Ovary (tissue), 9 donors: ENCODE data around the gene GORASP2. TPM values are rescaled to one million over a fixed set of nuclear protein-coding genes. Genes with fewer than 3 reads are reported as not detected.

Source experiments
- DNase-seq, 5 donors: peaks; one replicate each; pipeline ENCODE4 v3.0.0-alpha.2; 2019 to 2020
- H3K27ac ChIP-seq, 2 donors: fragments of 200-600 bp; one replicate each; pipeline versions ENCODE4 v1.5.1 to v1.8.0; 2019 to 2022
- H3K27me3 ChIP-seq: fragments of 200-600 bp; one replicate; pipeline ENCODE4 v1.8.0; 2022
- H3K36me3 ChIP-seq: fragments of 200-600 bp; sonication (generic); one replicate; pipeline ENCODE4 v1.5.1; 2019
- H3K4me1 ChIP-seq: one replicate; pipeline ENCODE4 v1.8.1; 2013; ENCODE audit warnings: mild to moderate bottlenecking, moderate library complexity; ENCODE audit not compliant: insufficient read depth
- H3K4me3 ChIP-seq: fragments of 200-600 bp; sonication (generic); one replicate; pipeline ENCODE4 v1.5.1; 2017
- H3K9me3 ChIP-seq, 2 donors: fragments of 200-600 bp in 1 of 2; sonication (generic) in 1 of 2; one replicate each; pipeline versions ENCODE4 v1.5.1 to v1.8.1; 2013 to 2019; ENCODE audit warnings: mild to moderate bottlenecking in 1 of 2, moderate library complexity in 1 of 2
- CTCF ChIP-seq, 3 donors: fragments of 450-650 bp in 2 of 3; fragments of 200-600 bp in 1 of 3; IDR thresholded peaks; one replicate each; pipeline versions ENCODE4 v1.5.1 to v1.8.0; 2016 to 2022; ENCODE audit warnings: antibody characterized with exemption in 3 of 3, mild to moderate bottlenecking in 1 of 3
- EP300 ChIP-seq: sonication (generic); formaldehyde crosslinking; IDR thresholded peaks from one replicate; pipeline ENCODE4 v1.6.1; 2017; ENCODE audit warnings: antibody characterized with exemption
- POLR2A ChIP-seq: fragments of 450-650 bp; IDR thresholded peaks from one replicate; pipeline ENCODE4 v1.6.1; 2017; ENCODE audit warnings: antibody characterized with exemption, mild to moderate bottlenecking, moderate library complexity
- WGBS, 3 donors: extraction: QIAGEN DNeasy Blood & Tissue Kit in 1 of 3; methylation state at CpG; one replicate each; pipeline versions ENCODE4 v1.1.5 to v1.1.7; 2013 to 2017; 5-methylcytosine and 5-hydroxymethylcytosine counted together
- intact Hi-C, 4 donors: fragments of 100-400 bp; cut with DNase I; formaldehyde crosslinking; loops; one replicate each; pipeline versions ENCODE4 v1.11.0 to v1.15.1; 2022 to 2023
- polyA plus RNA-seq, 2 donors: library from polyadenylated mRNA; stranded (reverse); fragments of 200-250 nt in 1 of 2; fragments of 350-450 nt in 1 of 2; fragmentation: Illumina TruSeq in 1 of 2; extraction: RNeasy Lipid Tissue Mini Kit (QIAGEN cat#74804) in 1 of 2; gene quantifications; one replicate each; pipeline ENCODE4 v1.2.3, GENCODE V29; 2013 to 2014
- total RNA-seq, 7 donors: library from RNA; depleted of rRNA in 2 of 7; stranded (reverse); fragments of >200 nt in 2 of 7; fragmentation: NEBNext Ultra II Directional in 3 of 7; extraction: Animal tissue kit (Norgen Biotek cat#: 25700) in 3 of 7; gene quantifications; one replicate each; pipeline versions ENCODE4 v1.1.0 to v1.2.4, GENCODE V29; 2016 to 2023
- donor health status: DM: no; HTN: no; CAD: no; lungs with moderate emphysema.
- donor health status: DM: no; HTN: no; CAD: no.
- donor health status: Bipolar disorder and iron deficiency.
- donor health status: DM: yes; HTN: yes; CAD: no.
- donor health status: DM: no; HTN: no; CAD: no.
- donor health status: DM: yes; HTN: yes; CAD: no.

Gene GORASP2
- total and polyA plus RNA-seq, 9 donors = 23.8 to 132 (median 71.0) TPM

DNA sequence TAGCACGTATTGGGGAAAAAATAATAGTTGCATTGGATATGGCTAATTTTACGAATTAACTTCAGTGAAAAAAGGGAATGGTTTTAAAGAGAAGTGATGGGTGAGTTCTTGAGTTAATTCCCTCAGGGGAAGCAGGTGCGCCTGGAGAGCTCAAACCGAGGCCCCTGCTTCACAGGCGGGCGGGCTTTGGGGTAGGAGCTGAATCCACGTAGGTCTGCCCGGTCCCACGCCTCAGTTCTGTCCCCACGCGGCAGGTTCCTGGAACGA, 44.1 kb downstream of the GORASP2 start:
- Histone ChIP-seq H3K9me3 (no peaks in the 10 kb centered on the region), H3K27me3 (no peaks in the 10 kb centered on the region), H3K4me3 (peak overlapping the region; percentile 71), H3K36me3 (no peaks in the 10 kb centered on the region), H3K4me1 (peaks cover 2% of the 10 kb centered on the region), H3K27ac (no peak overlapping the region)
- TF ChIP-seq CTCF (IDR thresholded peaks at IDR 0.05) (no peak), POLR2A (no peak), EP300 (no peak)
- WGBS, 3 donors = 4 to 5% (median 4%) methylated on average over 12 of the region's 12 CpGs
- intact Hi-C loops = loop anchor here (1.0 to 10.0 kb wide), 5 partner anchors 189 to 1139 kb away; partner anchors contain the start of gene TLK1 (in 1 of the 4)
- DNase-seq = no peak

DNA sequence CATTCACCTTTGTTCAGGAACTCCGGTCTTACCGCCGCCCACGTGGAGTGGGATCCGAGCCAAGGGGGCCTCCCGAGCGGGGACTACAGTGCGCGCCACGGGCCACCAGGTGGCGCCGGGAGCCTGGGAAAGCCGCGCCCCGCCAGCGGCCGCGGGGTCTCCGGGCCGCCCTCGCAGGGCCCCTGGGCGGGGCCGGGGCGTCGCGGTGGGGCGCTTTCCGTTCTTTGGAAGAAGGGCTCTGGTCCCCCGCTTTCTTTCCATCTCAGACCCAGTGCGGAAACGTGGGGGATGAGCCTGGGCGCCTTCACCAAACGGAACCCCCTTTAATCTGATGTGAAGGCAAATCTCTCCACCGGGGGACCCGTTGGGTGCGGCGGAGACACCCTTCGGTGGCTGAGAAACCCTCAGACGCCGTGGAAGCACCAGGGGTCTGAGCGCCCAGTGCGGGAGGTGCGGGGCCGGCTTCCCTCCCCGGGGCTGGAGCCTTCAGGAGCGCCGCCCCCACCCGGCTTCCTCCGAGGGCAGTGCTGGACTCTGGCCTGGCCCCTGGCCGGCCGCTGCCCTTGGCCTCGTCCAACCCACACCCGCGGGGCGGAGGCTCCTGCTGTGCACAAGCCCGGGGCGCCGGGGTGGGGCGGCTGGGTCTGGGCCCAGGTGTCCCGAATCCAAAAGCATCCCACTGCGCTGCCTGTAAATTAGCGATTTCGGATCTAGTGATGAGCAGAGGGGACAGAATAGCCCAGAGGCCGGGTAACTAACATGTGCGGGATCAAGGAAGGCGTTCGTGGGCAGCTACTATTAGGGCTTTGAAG, 44.6 kb downstream of the GORASP2 start:
- peaks cover 2% of the 10 kb centered on the region for H3K4me1 ChIP-seq
- 1 to 4% (median 2%) methylated on average over 55 to 67 of the region's 67 CpGs for WGBS, 3 donors
- intact Hi-C loops = loop anchor here (1.0 to 10.0 kb wide), 5 partner anchors 189 to 1139 kb away; partner anchors contain the start of gene TLK1 (in 1 of the 4)
- H3K4me3 ChIP-seq = peak overlapping the region; percentile 71
- DNase-seq = peak; percentile 83 to 93 (median 90)
- H3K27me3 ChIP-seq = no peaks in the 10 kb centered on the region
- TF ChIP-seq CTCF (IDR thresholded peaks at IDR 0.05) = peak; percentile 86 to 98 (median 98)
- TF ChIP-seq POLR2A = no peak
- no peak for TF ChIP-seq EP300
- H3K9me3 ChIP-seq = no peaks in the 10 kb centered on the region
- no peaks in the 10 kb centered on the region for H3K36me3 ChIP-seq
- H3K27ac ChIP-seq = peak overlapping the region; percentile 76 to 77

DNA sequence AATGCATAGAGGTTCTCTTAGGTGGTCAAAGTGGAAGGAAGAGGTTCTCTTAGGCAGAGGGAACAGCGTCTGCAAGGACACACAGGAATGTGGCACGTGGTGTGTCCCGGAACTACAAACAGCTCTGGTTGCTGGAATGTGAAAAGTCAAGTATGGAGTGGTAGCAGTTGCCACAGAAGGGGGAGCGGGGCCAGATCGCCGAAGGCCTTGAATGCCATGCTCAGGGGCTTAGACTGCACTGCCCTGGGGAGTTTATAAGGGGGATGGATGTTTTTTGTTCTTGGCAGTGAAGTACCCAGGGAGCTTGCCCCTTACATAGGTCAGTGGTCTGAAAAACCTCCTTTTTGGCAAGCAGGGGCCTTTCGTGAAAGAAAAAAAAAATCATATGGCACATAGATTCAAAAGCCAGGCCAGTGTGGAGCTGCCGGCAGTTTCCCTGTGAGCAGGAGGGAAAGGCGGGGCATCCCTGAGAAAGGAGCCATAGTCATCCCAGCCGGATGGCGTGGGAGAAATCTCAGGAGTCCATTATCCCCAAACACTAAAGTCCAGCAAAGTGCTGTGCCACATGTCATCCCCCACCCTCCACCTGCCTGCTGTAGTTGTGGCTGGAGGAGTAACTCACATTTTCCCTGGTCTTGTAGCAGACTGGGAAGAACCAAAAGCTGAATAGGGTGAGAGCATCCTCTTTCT, 45.4 kb downstream of the GORASP2 start:
- peak in 1 of 5 donors; percentile 34 for DNase-seq
- intact Hi-C loops = loop anchor here (5.0 to 10.0 kb wide), 4 partner anchors 188 to 1138 kb away; partner anchors contain the start of gene TLK1 (in 1 of the 4)

More for the DNA sequence above, 45.4 kb downstream of the GORASP2 start:
- H3K27me3 ChIP-seq = no peaks in the 10 kb centered on the region
- no peaks in the 10 kb centered on the region for H3K9me3 ChIP-seq
- WGBS, 3 donors = 52 to 66% (median 61%) methylated on average over 11 of the region's 11 CpGs
- H3K27ac ChIP-seq = peak overlapping the region in 1 of 2 donors; percentile 77
- peak overlapping the region; percentile 71 for H3K4me3 ChIP-seq
- no peaks in the 10 kb centered on the region for H3K36me3 ChIP-seq
- H3K4me1 ChIP-seq = peaks cover 2% of the 10 kb centered on the region
- TF ChIP-seq EP300 (no peak), CTCF (IDR thresholded peaks at IDR 0.05) (no peak), POLR2A (no peak)
